Stimulated activated CD4-positive, alpha-beta T cell treated with anti-CD3 and anti-CD28 coated beads, Interleukin-4, amount 100 ng/mL, for 24 hours (primary cell): ENCODE data around the gene ALK.

Experiments used
- DNase-seq: peaks from one replicate; pipeline ENCODE4 v3.0.0-alpha.2; 2020

ALK gene

GRCh38 chr2:29207352-29208148 lies 713.8 kb downstream of the ALK start:
- DNase-seq, result no peak

- no peak for DNase-seq
Observed at GRCh38 chr2:29206941-29207340, 714.4 kb downstream of the ALK start.

- no peak for DNase-seq
Observed at GRCh38 chr2:29202819-29203495, 718.4 kb downstream of the ALK start.

DNA sequence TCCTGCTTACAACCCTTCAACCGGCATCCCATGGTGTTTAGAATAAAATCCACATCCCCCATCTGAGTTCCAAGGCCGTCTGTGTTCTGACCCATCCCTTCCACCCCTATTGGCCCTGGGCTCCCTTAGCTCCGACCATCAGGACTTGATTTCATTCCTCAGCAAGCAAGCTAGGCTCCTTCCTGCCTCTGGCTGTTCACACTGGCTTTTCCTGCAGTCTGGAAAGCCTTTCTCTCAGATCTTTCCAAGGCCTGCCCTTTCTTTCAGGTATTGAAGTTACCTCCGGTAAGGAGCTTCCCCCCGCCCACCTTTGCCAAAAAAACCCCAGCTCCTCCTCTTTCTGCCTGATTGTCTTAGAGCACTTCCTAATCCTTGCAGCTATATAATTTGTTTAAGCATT lies 719.4 kb downstream of the ALK start:
- no peak for DNase-seq

GRCh38 chr2:29196792-29197788 lies 724.3 kb downstream of the ALK start:
- DNase-seq, result peak; percentile 83

DNA sequence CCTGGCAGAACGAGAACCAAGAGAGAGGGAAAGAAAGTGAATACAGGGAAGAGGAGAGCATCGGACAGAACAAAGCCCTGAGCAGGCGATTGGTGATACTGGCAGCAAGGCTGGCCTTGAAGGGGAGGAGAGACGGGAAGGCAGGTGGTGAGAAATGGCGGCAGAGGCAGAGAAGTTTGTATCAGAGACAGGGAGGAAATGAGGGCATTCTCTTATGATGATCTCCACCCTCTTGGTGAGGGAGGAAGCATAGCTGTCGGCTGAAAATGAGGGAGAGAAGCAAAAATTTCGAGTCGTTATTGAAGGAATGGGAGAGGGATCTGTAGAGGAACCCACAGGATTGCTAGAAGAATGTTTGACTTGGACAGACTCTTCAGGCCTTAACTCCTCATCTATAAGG lies 725.6 kb downstream of the ALK start:
- DNase-seq, result no peak

- DNase-seq, result no peak
Observed at GRCh38 chr2:29193681-29194080, 727.7 kb downstream of the ALK start.

DNA sequence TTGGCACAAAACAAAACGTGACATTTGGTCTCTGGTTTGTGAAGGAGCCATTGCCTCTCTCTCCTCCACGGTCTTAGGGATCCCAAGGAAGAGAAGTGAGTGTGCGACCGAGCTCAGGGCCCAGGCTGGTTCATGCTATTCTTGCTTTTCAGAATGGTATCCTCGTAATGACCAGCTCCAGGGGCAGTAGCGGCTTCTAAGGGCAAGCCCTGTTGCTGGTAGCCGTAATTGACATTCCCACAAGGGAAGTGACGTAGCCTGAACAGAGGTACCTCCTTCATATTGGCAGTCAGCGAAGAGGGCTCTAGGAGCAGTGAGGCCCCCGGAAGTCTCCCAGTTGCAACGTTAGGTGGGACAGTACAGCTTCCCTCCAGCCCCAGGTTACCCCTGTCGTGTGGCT lies 728.3 kb downstream of the ALK start:
- DNase-seq, result no peak

DNA sequence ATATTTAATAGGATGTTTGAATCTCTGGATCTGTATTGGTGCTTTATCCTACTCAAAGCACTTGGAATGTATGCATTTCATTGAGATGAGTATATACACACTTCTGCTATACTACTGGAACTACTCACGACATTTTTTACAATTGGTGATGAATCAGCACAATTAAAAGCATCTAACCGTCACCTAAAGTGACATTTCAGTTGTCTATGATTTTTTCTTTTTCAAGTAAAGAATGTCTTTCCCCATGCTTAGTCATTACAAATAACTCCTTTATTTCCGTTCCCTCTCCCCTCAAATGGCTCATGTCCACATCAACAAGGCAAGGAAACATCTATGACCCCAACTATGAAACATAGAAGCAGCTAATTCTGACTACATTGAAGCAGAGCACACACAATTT lies 728.9 kb downstream of the ALK start:
- DNase-seq, result no peak

DNA sequence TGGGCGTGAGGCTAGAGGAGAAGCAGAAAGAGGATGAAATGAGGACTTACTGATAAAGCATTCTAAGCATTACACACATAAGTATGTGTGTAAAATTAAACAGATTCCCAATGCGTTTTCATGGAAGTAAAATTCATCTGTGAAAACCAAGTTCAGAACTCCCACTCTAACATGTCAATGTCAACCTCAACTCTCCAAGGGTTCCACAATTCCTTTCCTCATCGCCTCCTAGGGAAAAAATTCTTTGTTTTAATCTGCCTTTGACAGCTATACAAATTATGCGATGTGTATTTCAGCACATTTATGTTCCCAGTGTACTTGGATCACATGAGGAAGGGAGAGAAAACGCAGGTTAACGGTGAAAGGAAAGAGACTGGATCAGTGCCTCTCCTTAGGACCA lies 729.6 kb downstream of the ALK start:
- no peak for DNase-seq

DNA sequence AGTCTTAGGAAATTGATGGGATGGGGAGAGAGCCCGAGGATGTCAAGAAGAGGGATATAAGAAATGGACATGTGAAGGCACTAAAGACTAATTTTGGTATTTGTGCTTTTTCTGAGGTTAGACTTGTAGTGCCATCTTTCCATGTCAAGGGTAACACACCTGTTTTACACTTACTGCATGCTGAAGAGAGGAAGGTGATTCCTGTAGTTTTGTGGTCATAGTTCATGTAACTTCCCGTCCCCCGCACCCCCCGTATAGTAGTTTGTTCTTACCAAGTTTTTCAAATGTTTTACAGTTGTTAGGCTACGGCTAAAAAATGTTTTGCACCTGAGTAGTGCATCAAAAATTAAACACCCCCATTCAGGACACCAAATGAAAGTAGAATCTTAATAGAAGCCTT lies 732.3 kb downstream of the ALK start:
- peak; percentile 6 for DNase-seq

- DNase-seq, result no peak
Observed at GRCh38 chr2:29187926-29188325, 733.5 kb downstream of the ALK start.

- DNase-seq, result no peak
Observed at GRCh38 chr2:29186817-29187216, 734.6 kb downstream of the ALK start.

DNA sequence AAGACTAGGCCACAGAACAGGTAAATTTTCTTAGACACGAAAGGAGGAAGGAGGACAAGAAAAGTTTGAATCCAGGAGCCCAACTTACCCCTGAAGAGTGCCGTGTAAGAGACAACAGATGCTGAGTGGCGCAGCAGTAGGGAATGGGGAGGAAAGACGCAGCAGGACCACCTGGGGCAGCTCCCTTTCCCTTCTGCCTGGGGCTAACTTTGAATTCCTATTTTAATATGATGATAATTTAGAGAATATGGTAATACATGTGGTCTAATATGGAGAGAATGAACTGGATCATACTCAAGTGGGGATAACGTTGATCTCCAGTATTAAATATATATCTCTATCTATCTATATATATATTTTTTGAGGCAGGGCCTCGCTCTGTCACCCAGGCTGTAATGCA lies 736.9 kb downstream of the ALK start:
- DNase-seq, result no peak

GRCh38 chr2:29182920-29183319 lies 738.5 kb downstream of the ALK start:
- no peak for DNase-seq

DNA sequence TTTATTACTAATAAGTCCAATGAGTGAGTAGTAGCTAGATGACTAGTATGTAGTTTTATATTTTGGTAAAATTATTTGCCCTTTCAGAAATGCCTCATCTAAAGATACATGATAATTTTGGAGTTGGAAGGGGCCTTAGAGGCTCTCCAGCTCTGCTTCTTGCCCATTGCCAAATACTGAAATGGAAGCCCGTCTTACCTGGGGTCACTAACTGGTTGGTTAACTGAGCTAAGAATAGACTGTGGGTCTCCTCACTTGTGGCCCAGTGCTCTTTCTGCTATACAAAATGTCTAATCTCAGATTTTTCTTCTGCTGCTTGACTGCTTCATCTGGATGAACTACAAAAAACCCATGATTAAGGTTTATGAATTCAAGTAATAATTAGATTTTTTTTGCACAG lies 739.1 kb downstream of the ALK start:
- no peak for DNase-seq

DNA sequence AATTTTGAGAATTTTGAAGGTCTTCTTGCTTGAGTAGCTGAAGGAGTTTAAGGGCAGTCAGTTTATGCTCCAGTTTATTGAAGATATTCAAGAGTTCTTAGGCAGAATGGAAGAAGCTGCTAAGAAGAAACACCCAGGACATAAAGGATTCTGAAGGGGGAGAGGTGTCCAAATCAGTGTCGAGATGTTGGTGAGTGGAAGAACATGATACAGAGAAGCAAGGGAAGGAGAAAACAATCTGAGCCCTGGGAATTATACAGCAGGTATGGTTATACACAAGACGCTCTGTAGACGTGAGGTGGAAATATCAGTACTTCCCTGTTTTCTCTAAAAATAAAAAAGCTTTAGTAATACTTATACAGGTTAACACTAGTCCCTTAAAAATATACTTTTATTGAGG lies 746.0 kb downstream of the ALK start:
- DNase-seq, result no peak

DNA sequence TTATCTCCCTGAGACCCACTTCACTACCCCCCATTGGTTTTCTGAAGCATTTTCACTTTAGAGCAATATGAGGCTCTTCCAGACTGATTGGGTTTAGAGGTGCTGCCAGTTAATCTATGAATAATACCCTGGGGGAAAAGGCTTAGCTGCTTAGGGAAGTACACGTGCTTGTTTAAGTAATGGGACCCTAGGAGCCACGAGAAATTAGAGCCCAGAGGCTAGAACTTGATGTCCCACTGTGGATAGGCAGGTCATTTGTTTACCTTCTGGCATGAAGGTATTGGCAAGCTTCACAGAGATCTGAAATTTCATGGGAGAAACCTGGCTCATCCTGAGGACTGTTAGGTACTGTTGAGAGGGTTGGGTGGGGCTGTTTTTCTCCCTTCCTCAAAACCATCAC lies 746.4 kb downstream of the ALK start:
- no peak for DNase-seq

GRCh38 chr2:29166242-29167039 lies 754.9 kb downstream of the ALK start:
- DNase-seq, result no peak

- DNase-seq, result no peak
Observed at GRCh38 chr2:29165362-29166241, 755.8 kb downstream of the ALK start.

DNA sequence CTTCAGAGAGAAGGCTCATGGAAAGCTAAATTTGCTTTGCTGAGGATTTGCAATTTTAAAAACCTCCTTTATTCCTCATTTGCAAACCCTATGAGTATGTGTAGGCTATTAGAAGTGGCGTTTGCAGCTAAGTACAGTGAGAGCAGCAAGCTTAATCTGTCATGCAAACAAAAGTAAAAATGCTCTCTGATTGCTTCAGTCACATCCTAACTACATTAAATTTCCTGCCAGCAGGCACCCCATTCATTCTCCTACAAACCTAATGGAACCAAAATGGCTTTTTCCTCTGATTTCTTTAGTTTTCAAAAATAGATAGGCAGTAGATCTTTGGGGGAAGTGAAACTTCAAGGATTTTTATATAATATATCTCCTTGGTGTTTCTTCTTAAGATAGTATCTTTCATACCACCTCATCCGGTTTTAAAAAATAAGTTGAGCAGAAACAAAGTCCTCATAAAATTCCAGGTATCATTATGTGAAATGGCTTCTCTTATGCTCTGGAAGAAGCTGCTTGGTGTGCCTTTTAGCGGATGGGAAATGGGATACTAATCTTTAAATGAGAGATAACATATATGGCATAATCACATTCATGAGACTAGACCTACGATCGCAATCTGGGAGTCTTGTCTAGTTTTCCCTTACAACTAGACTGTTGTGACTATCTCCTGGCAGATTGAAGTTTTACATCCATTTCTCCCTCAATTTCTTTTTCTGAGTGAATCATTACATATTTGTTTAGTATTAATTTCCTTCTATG lies 757.1 kb downstream of the ALK start:
- no peak for DNase-seq
